Measurements from ENCODE around the gene ENPP5.

DNA sequence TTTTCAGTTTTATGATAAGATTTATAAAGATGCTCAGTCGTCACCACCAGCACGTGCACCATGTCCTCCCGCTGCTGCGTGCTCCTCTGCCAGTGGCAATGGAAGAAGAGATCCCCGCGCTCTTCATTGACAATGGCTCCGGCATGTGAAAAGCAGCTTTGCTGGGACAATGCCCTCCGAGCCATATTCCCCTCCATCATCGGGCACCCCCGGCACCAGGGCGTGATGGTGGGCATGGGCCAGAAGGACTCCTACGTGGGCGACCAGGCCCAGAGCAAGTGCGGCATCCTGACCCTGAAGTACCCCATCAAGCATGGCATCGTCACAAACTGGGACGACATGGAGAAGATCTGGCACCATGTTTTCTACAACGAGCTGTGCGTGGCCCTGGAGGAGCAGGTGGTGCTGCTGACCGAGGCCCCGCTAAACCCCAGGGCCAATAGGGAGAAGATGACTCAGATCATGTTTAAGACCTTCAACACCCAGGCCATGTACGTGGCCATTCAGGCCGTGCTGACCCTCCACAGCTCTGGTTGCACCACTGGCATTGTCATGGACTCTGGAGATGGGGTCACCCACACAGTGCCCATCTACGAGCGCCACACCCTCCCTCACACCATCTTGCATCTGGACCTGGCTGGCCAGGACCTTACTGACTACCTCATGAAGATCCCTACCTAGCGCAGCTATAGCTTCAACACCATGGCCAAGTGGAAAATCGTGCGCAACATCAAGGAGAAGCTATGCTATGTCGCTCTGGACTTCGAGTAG is 34.3 kb upstream of the ENPP5 start:
- TF ChIP-seq ARNTL (CRISPR knock-in tag; IDR thresholded peaks at IDR 0.05; ENCODE audit: borderline replicate concordance, low read depth), result no peak
- no peak for TF ChIP-seq ZFP3 (CRISPR knock-in tag; IDR thresholded peaks at IDR 0.05)
- TF ChIP-seq ESRRG (CRISPR knock-in tag; IDR thresholded peaks at IDR 0.05), result no peak
- no peak for TF ChIP-seq ZFP30 (CRISPR knock-in tag; IDR thresholded peaks at IDR 0.05)
- TF ChIP-seq, protein P1, sequence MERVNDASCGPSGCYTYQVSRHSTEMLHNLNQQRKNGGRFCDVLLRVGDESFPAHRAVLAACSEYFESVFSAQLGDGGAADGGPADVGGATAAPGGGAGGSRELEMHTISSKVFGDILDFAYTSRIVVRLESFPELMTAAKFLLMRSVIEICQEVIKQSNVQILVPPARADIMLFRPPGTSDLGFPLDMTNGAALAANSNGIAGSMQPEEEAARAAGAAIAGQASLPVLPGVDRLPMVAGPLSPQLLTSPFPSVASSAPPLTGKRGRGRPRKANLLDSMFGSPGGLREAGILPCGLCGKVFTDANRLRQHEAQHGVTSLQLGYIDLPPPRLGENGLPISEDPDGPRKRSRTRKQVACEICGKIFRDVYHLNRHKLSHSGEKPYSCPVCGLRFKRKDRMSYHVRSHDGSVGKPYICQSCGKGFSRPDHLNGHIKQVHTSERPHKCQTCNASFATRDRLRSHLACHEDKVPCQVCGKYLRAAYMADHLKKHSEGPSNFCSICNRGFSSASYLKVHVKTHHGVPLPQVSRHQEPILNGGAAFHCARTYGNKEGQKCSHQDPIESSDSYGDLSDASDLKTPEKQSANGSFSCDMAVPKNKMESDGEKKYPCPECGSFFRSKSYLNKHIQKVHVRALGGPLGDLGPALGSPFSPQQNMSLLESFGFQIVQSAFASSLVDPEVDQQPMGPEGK (CRISPR knock-in tag; IDR thresholded peaks at IDR 0.05; ENCODE audit: borderline replicate concordance), result no peak
- no peak for TF ChIP-seq RARB (CRISPR knock-in tag; IDR thresholded peaks at IDR 0.05)
- TF ChIP-seq BACH2 (CRISPR knock-in tag; IDR thresholded peaks at IDR 0.05; ENCODE audit: borderline replicate concordance), result no peak
- TF ChIP-seq, protein P2, sequence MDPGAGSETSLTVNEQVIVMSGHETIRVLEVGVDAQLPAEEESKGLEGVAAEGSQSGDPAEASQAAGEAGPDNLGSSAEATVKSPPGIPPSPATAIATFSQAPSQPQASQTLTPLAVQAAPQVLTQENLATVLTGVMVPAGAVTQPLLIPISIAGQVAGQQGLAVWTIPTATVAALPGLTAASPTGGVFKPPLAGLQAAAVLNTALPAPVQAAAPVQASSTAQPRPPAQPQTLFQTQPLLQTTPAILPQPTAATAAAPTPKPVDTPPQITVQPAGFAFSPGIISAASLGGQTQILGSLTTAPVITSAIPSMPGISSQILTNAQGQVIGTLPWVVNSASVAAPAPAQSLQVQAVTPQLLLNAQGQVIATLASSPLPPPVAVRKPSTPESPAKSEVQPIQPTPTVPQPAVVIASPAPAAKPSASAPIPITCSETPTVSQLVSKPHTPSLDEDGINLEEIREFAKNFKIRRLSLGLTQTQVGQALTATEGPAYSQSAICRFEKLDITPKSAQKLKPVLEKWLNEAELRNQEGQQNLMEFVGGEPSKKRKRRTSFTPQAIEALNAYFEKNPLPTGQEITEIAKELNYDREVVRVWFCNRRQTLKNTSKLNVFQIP (CRISPR knock-in tag; IDR thresholded peaks at IDR 0.05; ENCODE audit: borderline replicate concordance, low read depth), result no peak

All from SK-N-SH treated with all-trans-retinoic acid at 6 μM for 48 hours (cell line).